ENCODE measurements around the gene VPS52.

Gene VPS52

GRCh38 chr6:33209856-33210255, 61.8 kb downstream of the VPS52 start:
- DNase-seq (ENCODE audit: low read depth) = no peak

- DNase-seq (ENCODE audit: low read depth) = peak; percentile 77
These were observed 63.3 kb downstream of the VPS52 start, which contains the start of gene RING1 for GRCh38 chr6:33208091-33208967. Gene RING1, plus strand, starts transcription at chr6:33208500. Its CDS starts 323 bp downstream, at chr6:33208823.

- DNase-seq (ENCODE audit: low read depth) = no peak
These were observed 64.1 kb downstream of the VPS52 start for GRCh38 chr6:33207552-33208090.

GRCh38 chr6:33206864-33207551, 64.7 kb downstream of the VPS52 start:
- no peak for DNase-seq (ENCODE audit: low read depth)

GRCh38 chr6:33206027-33206863, 65.4 kb downstream of the VPS52 start:
- no peak for DNase-seq (ENCODE audit: low read depth)

- DNase-seq (ENCODE audit: low read depth) = no peak
These were observed 66.3 kb downstream of the VPS52 start for GRCh38 chr6:33205191-33206026.

GRCh38 chr6:33204415-33205190, 67.1 kb downstream of the VPS52 start, which contains the start of gene HSD17B8:
Gene HSD17B8, plus strand, starts transcription at chr6:33204655. Its CDS starts 14 bp downstream, at chr6:33204669.
- peak; percentile 87 for DNase-seq (ENCODE audit: low read depth)

- no peak for DNase-seq (ENCODE audit: low read depth)
These were observed 67.6 kb downstream of the VPS52 start for GRCh38 chr6:33204165-33204414.

- DNase-seq (ENCODE audit: low read depth) = no peak
These were observed 68.1 kb downstream of the VPS52 start for GRCh38 chr6:33203443-33204164.

- DNase-seq (ENCODE audit: low read depth) = no peak
These were observed 68.9 kb downstream of the VPS52 start for GRCh38 chr6:33202799-33203198.

GRCh38 chr6:33201935-33202334, 69.7 kb downstream of the VPS52 start:
- DNase-seq (ENCODE audit: low read depth) = no peak

GRCh38 chr6:33201147-33201545, 70.5 kb downstream of the VPS52 start:
- DNase-seq (ENCODE audit: low read depth) = no peak

Measured in stimulated activated CD8-positive, alpha-beta memory T cell treated with anti-CD3 and anti-CD28 coated beads, Interleukin-12 subunit alpha, Interleukin-12 subunit beta, amount 100 ng/mL, for 1 hour (primary cell).